ENCODE measurements around the gene TMTC1. TPM values are rescaled to one million over a fixed set of nuclear protein-coding genes. Genes with fewer than 3 reads are reported as not detected.

Gene TMTC1
- total RNA-seq, 2 donors from 2014 or later: 3.3 to 6.3 TPM

GRCh38 chr12:29752121-29752520 lies 31.6 kb downstream of the TMTC1 start:
- no peaks in the 10 kb centered on the region for H3K9me3 ChIP-seq
- no peaks in the 10 kb centered on the region for H3K4me1 ChIP-seq
- no peak overlapping the region for H3K27ac ChIP-seq
- intact Hi-C loops (cut with DNase I): no loop called here
- H3K36me3 ChIP-seq: no peaks in the 10 kb centered on the region
- H3K27me3 ChIP-seq: no peaks in the 10 kb centered on the region
- no peak for DNase-seq
- no peak overlapping the region for H3K4me3 ChIP-seq
- no peak for TF ChIP-seq CTCF (IDR thresholded peaks at IDR 0.05)
- no peak overlapping the region for H3K9ac ChIP-seq (ENCODE audit: low read depth in 2 of 2, low read length in 2 of 2)

- TF ChIP-seq CTCF (IDR thresholded peaks at IDR 0.05): no peak
- Histone ChIP-seq H3K4me3 (no peak overlapping the region), H3K9ac (ENCODE audit: low read depth in 2 of 2, low read length in 2 of 2) (no peak overlapping the region), H3K4me1 (no peaks in the 10 kb centered on the region), H3K9me3 (no peaks in the 10 kb centered on the region), H3K27ac (no peak overlapping the region), H3K27me3 (no peaks in the 10 kb centered on the region), H3K36me3 (no peaks in the 10 kb centered on the region)
- no peak for DNase-seq
- intact Hi-C loops (cut with DNase I): no loop called here
These were observed 32.1 kb downstream of the TMTC1 start for GRCh38 chr12:29751676-29752075.

GRCh38 chr12:29750928-29751220 lies 32.9 kb downstream of the TMTC1 start:
- no peak for TF ChIP-seq CTCF (IDR thresholded peaks at IDR 0.05)
- H3K27ac ChIP-seq: no peak overlapping the region
- no peak overlapping the region for H3K9ac ChIP-seq (ENCODE audit: low read depth in 2 of 2, low read length in 2 of 2)
- no peak overlapping the region for H3K4me3 ChIP-seq
- no peaks in the 10 kb centered on the region for H3K9me3 ChIP-seq
- no peaks in the 10 kb centered on the region for H3K27me3 ChIP-seq
- no peaks in the 10 kb centered on the region for H3K4me1 ChIP-seq
- no peaks in the 10 kb centered on the region for H3K36me3 ChIP-seq
- intact Hi-C loops (cut with DNase I): no loop called here
- no peak for DNase-seq

- no peak for TF ChIP-seq CTCF (IDR thresholded peaks at IDR 0.05)
- Histone ChIP-seq H3K9ac (ENCODE audit: low read depth in 2 of 2, low read length in 2 of 2) (no peak overlapping the region), H3K4me1 (no peaks in the 10 kb centered on the region), H3K27ac (no peak overlapping the region), H3K4me3 (no peak overlapping the region), H3K27me3 (no peaks in the 10 kb centered on the region), H3K36me3 (no peaks in the 10 kb centered on the region), H3K9me3 (no peaks in the 10 kb centered on the region)
- no peak for DNase-seq
- intact Hi-C loops (cut with DNase I): no loop called here
These were observed 33.4 kb downstream of the TMTC1 start for GRCh38 chr12:29750131-29750927.

- Histone ChIP-seq H3K4me3 (no peak overlapping the region), H3K9me3 (no peaks in the 10 kb centered on the region), H3K4me1 (no peaks in the 10 kb centered on the region), H3K9ac (ENCODE audit: low read depth in 2 of 2, low read length in 2 of 2) (no peak overlapping the region), H3K27me3 (no peaks in the 10 kb centered on the region), H3K36me3 (no peaks in the 10 kb centered on the region), H3K27ac (no peak overlapping the region)
- no peak for TF ChIP-seq CTCF (IDR thresholded peaks at IDR 0.05)
- intact Hi-C loops (cut with DNase I): no loop called here
- no peak for DNase-seq
These were observed 39.4 kb downstream of the TMTC1 start for GRCh38 chr12:29744365-29744764.
